Mononuclear cell (primary cell): Measurements from ENCODE around the gene CAMK2G. TPM values are rescaled to one million over a fixed set of nuclear protein-coding genes. Genes with fewer than 3 reads are reported as not detected.
A peak's percentile ranks its signal among the peaks of the same experiment; 100 is the strongest.
"Not testable (repeated sequence)": the region's sequence is repeated elsewhere in the genome, so short reads cannot be mapped to it uniquely, and the experiment has no call there.

Source experiments
- H3K27me3 ChIP-seq: 2 replicates; pipeline ENCODE4 v1.6.0; 2011; ENCODE audit warnings: low read length, control low read depth; ENCODE audit not compliant: insufficient read depth
- H3K4me1 ChIP-seq: 2 replicates; pipeline ENCODE4 v1.5.1; 2011; ENCODE audit warnings: mild to moderate bottlenecking, low read length, control low read depth; ENCODE audit not compliant: insufficient read depth
- H3K4me3 ChIP-seq: 2 replicates; pipeline ENCODE4 v1.5.1; 2011; ENCODE audit warnings: mild to moderate bottlenecking, low read length, moderate library complexity
- H3K9me3 ChIP-seq: 2 replicates; pipeline ENCODE4 v1.5.1; 2011; ENCODE audit warnings: low read depth, mild to moderate bottlenecking, control low read depth, low read length
- total RNA-seq: library from RNA; depleted of rRNA; stranded (reverse); fragments of >200 nt; gene quantifications from one replicate; pipeline ENCODE4 v1.2.3, GENCODE V29; 2012

The CAMK2G gene
- total RNA-seq, 1 donor, result 25.9 TPM

DNA sequence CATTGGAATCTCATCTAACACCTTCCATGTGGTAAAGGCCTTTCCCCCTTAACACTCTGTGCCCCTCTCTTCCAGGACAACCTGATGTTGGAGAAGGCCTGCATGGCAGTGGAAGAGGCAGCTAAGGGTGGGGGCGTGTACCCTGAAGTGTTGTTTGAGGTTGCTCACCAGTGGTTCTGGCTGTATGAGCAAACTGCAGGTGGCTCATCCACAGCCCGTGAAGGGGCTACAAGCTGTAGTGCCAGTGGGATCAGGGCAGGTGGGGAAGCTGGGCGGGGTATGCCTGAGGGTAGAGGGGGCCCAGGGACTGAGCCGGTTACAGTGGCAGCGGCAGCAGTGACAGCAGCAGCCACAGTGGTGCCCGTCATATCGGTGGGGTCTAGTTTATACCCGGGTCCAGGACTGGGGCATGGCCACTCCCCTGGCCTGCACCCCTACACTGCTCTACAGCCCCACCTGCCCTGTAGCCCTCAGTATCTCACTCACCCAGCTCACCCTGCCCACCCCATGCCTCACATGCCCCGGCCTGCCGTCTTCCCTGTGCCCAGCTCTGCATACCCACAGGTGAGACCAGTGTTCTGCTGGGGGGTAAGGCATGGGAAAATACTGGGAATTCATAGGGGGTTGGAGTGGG is 75.3 kb downstream of the CAMK2G start:
- Histone ChIP-seq H3K4me1 (no peaks in the 10 kb centered on the region), H3K9me3 (no peaks in the 10 kb centered on the region), H3K4me3 (no peak overlapping the region), H3K27me3 (no peaks in the 10 kb centered on the region)

DNA sequence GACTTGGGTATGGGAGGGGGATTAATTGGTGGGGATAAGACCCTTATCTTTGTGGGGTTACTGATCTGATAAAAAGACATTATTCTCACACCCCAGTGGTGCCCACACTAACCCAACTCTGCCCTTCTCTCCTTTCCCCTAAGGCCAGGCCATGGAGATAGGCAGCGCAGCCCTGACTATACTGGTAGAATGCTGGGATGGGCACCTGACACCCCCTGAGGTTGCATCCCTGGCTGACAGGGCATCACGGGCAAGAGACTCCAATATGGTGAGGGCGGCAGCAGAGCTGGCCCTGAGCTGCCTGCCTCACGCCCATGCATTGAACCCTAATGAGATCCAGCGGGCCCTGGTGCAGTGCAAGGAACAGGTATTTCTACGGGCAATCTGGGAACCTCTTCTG is 76.3 kb downstream of the CAMK2G start:
- Histone ChIP-seq H3K9me3 (no peaks in the 10 kb centered on the region), H3K27me3 (no peaks in the 10 kb centered on the region), H3K4me3 (no peak overlapping the region), H3K4me1 (no peaks in the 10 kb centered on the region)

DNA sequence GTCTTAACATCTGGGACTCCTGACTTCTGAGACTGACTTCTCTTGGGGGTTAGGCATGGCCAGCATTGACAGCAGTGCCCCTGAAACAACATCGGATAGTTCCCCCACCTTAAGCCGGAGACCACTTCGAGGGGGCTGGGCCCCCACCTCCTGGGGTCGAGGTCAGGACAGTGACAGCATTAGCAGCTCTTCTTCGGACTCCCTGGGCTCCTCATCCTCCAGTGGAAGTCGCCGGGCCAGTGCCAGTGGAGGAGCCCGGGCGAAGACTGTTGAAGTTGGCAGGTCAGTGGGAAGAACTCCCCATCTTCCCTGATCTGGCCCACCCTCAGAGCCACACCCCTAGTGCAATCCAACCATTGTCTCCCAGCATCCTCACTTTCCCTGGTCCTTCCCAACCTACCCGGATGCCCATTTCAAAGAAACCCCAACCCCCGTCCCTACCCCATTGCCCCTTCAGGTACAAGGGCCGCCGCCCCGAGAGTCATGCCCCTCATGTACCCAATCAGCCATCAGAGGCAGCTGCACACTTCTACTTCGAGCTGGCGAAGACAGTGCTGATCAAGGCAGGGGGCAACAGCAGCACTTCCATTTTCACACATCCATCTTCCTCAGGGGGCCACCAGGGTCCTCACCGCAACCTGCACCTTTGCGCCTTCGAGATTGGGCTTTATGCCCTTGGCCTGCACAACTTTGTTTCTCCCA is 76.9 kb downstream of the CAMK2G start:
- Histone ChIP-seq H3K9me3 (no peaks in the 10 kb centered on the region), H3K4me1 (no peaks in the 10 kb centered on the region), H3K27me3 (no peaks in the 10 kb centered on the region), H3K4me3 (no peak overlapping the region)

DNA sequence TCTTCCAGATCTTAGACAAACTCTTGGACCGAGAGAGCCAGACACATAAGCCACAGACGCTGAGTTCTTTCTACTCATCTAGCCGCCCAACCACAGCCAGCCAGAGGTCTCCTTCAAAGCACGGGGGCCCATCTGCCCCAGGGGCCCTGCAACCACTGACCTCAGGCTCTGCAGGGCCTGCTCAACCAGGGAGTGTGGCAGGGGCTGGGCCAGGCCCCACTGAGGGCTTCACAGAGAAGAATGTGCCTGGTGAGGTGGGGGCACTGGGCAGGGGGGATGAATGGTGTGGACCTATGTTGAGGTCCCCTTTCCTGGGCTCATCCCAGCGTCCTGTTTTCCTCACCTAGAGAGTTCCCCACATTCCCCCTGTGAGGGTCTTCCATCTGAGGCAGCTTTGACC is 77.6 kb downstream of the CAMK2G start:
- Histone ChIP-seq H3K27me3 (no peaks in the 10 kb centered on the region), H3K9me3 (no peaks in the 10 kb centered on the region), H3K4me3 (no peak overlapping the region), H3K4me1 (no peaks in the 10 kb centered on the region)

DNA sequence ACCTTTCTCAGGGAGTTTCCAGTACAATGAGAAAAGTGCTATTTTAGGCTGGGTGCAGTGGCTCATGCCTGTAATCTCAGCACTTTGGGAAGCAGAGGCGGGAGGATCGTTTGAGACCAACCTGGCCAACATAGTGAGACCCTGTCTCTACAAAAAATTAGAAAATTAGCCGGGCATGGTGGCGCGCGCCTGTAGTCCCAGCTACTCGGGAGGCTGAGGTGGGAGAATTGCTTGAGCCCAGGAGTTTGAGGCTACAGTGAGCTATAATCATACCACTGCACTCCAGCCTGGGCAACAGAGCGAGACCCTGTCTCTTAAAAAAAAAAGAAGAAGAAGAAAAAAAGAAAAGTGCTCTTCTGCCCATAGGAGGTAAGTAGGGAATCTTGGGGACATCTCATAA is 78.3 kb downstream of the CAMK2G start:
- H3K9me3 ChIP-seq, H3K4me1 ChIP-seq, H3K4me3 ChIP-seq, H3K27me3 ChIP-seq: not testable (repeated sequence)

DNA sequence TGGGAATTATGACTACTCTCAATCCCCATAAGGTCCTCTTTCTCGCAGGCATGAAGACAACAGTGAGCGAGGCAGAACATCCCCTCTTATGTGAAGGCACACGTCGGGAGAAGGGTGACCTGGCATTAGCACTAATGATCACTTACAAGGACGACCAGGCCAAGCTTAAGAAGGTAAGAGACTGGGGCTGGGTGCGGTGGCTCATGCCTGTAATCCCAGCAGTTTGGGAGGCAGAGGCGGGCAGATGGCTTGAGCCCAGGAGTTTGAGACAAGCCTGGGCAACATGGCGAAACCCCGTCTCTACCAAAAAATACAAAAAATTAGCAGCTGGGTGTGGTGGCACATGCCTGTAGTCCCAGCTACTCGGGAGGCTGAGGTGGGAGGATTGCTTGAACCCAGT is 78.9 kb downstream of the CAMK2G start:
- not testable (repeated sequence) for H3K4me1 ChIP-seq, H3K4me3 ChIP-seq, H3K9me3 ChIP-seq, H3K27me3 ChIP-seq

DNA sequence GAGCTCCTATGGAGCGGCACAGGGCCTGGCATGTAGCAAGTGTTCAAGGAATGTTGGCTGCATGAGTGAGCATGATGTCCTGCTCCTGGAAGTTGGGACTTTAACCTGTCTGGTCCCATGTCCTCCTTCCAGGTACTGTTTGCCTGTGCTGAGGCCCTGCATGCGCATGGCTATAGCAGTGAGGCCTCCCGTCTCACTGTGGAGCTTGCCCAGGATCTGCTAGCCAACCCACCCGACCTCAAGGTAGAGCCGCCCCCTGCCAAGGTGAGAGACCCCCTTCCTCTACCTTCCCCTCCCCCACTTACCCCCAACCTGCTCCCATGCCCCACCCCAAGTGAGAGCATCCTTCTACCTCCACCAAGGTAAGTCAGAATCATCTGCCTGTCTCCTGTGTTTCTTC is 80.9 kb downstream of the CAMK2G start:
- H3K4me1 ChIP-seq, result no peaks in the 10 kb centered on the region
- H3K4me3 ChIP-seq, result no peak overlapping the region
- H3K9me3 ChIP-seq, result no peaks in the 10 kb centered on the region
- H3K27me3 ChIP-seq, result no peaks in the 10 kb centered on the region

DNA sequence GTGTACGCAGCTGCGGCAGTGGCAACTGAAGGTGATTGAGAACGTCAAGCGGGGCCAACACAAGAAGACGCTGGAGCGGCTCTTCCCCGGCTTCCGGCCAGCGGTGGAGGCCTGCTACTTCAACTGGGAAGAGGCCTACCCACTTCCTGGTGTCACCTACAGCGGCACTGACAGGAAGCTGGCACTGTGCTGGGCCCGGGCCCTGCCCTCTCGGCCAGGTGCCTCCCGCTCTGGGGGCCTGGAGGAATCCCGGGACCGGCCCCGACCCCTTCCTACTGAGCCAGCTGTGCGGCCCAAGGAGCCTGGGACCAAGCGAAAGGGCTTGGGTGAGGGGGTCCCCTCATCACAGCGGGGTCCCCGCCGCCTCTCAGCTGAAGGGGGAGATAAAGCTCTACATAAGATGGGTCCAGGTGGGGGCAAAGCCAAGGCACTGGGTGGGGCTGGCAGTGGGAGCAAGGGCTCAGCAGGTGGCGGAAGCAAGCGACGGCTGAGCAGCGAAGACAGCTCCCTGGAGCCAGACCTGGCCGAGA is 82.4 kb downstream of the CAMK2G start:
- H3K4me1 ChIP-seq, result peaks cover 8% of the 10 kb centered on the region
- H3K4me3 ChIP-seq, result no peak overlapping the region
- H3K27me3 ChIP-seq, result no peaks in the 10 kb centered on the region
- H3K9me3 ChIP-seq, result no peaks in the 10 kb centered on the region

DNA sequence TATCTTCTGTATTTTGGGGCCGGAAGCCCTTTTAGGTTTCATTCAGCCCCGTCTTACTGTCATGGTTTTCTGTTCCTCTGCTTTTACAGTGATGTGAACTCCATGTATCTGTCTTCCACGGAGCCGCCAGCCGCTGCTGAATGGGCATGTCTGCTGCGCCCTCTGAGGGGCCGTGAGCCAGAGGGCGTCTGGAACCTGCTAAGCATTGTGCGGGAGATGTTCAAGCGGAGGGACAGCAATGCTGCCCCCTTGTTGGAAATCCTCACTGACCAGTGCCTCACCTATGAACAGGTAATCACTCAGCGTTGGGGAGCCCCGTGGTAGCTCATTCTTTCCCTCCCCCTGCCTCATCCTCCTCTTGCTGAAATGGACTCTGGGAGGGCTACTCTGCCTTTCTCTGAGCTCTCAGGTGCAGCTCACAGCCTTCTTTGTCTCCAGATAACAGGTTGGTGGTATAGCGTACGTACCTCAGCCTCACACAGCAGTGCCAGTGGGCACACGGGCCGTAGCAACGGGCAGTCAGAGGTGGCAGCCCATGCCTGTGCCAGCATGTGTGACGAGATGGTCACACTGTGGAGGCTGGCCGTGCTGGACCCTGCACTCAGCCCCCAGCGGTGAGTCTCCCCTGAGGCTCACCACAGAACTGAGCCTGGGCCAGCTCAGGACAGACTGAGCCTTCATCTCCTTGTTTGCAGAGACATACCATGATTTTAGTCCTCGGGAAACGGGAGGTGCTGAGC is 83.3 kb downstream of the CAMK2G start:
- peaks cover 17% of the 10 kb centered on the region for H3K4me1 ChIP-seq

DNA sequence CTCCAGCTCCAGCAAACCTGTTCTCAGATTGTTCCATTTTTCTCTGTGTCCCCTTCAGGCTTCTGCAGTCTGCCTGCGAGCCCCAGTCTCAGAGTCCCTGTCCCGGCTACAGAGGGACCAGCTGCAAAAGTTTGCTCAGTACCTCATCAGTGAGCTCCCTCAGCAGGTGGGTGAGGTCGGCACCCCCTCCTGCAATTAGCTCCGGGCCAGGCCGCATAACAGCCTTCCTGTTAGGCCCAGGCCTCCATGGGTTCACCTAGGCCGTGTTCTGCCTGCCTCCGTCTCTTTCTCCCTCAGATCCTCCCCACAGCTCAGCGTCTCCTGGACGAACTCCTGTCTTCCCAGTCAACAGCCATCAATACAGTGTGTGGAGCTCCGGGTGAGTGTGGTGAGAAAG is 84.7 kb downstream of the CAMK2G start:
- peaks cover 22% of the 10 kb centered on the region for H3K4me1 ChIP-seq
- H3K4me3 ChIP-seq, result no peak overlapping the region
- no peaks in the 10 kb centered on the region for H3K9me3 ChIP-seq
- H3K27me3 ChIP-seq, result no peaks in the 10 kb centered on the region

More for the DNA sequence above, 83.3 kb downstream of the CAMK2G start:
- H3K27me3 ChIP-seq, result no peaks in the 10 kb centered on the region
- no peak overlapping the region for H3K4me3 ChIP-seq
- no peaks in the 10 kb centered on the region for H3K9me3 ChIP-seq

DNA sequence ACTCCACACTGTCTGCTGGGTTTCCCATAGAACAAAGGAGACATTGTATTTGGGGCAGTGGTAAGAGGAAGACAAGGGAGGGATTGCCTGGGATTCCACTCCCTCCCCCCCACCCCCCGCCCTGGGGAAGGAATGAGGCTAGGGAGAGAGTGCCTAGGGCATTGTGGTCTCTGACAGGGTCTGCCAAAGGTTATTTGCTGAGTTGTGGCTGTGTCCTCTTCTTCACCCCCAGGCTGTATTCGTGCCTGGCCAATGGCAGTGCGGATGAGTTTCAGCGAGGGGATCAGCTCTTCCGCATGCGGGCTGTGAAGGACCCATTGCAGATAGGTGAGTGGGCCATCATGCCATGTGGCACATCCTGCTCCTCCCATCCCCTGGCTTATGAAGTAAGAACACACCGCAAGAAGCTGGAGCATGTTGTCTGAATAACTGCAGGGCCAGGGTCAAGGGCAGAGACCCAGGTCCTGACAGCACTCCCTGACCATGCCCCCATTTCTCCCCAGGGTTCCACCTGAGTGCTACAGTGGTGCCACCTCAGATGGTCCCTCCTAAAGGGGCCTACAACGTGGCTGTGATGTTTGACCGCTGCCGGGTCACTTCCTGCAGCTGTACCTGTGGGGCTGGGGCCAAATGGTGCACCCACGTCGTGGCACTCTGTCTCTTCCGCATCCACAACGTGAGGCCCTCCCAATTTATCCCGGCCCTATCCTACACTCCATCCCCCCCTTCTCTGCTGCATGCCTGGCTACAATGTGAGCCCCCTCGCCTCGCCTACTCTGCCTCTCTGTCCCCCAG is 85.3 kb downstream of the CAMK2G start:
- Histone ChIP-seq H3K9me3 (no peaks in the 10 kb centered on the region), H3K4me3 (no peak overlapping the region)

DNA sequence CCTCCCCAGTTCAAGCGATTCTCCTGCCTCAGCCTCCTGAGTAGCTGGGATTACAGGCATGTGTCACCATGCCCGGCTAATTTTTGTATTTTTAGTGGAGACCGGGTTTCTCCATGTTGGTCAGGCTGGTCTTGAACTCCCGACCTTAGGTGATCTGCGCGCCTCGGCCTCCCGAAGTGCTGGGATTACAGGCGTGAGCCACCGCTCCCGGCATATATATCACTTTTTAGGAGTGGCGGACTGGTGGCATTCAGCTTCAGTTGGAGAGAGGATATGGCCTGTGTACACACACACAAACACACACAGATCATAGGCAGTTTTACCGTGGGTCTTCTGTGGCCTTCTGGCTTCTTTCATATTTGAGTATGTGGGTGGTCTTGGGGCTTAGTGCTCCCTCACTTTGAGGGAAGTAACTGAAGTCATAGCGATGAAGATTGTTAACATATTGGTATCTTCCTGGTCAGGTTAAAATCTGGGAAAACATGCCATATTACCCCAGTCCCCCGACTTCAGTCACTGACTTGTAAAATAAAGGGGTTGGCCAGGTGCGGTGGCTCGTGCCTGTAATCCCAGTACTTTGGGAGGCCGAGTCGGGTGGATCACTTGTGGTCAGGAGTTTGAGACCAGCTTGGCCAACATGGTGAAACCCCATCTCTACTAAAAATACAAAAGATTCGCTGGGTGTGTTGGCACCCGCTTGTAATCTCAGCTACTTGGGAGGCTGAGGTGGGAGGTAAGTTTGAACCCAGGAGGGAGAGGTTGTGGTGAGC is 87.1 kb downstream of the CAMK2G start:
- H3K4me1 ChIP-seq, result peaks cover 45% of the 10 kb centered on the region
- H3K4me3 ChIP-seq, H3K9me3 ChIP-seq, H3K27me3 ChIP-seq: not testable (repeated sequence)

More for the DNA sequence above, 85.3 kb downstream of the CAMK2G start:
- peaks cover 27% of the 10 kb centered on the region for H3K4me1 ChIP-seq
- H3K27me3 ChIP-seq, result no peaks in the 10 kb centered on the region

DNA sequence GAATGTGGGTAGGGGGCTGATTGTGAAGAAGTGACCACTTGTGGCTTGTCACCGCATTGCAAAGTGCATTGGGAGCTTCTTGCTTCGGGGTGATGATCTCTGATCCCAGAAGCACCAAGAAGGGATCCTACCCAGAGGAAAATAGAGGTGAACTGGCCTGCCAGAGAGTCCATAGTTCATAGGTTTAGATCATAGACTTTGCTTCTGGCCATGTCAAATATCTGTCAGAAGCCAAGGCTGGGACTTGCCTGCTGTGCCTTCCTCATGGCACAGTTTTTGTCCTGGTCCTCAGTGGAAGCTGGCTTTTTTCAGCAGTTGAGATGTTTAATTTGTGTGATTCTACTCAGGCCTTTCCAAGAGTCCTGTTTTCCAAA is 87.9 kb downstream of the CAMK2G start:
- Histone ChIP-seq H3K27me3 (no peaks in the 10 kb centered on the region), H3K9me3 (no peaks in the 10 kb centered on the region), H3K4me1 (peaks cover 45% of the 10 kb centered on the region), H3K4me3 (peak overlapping the region; percentile 82)

DNA sequence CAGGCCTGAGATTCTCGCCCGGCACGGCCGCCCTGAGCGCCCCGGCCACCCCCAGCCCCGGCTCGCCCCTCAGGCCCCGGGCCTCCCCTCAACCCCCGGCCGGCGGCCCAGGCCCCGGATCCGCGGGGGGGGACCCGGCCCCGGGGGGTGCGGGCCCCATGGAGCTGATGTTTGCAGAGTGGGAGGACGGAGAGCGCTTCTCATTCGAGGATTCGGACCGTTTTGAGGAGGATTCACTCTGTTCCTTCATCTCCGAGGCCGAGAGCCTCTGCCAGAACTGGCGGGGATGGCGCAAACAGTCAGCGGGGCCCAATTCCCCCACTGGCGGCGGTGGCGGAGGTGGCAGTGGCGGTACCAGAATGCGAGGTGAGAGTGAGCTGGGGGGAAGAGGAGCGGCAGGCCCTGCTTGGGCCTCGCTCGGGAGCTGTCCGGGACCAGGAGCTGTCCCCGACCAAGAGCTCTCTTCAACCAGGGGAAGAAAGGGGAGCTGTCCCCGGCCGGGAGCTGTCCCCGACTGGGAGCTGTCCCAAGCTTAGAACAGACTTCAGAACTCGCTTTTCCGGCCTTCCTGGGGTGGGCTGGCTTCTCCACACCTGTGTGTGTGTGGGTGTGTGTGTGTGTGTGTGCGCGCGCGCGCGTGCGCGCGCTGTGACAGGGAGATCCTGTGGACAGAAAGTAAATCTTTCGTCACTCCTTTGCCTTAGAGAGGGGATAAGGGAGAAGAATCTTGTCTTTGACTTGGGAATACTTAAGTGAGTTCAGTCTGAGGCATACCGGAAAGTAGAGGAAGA is 88.4 kb downstream of the CAMK2G start:
- peaks cover 51% of the 10 kb centered on the region for H3K4me1 ChIP-seq
- H3K9me3 ChIP-seq, result no peaks in the 10 kb centered on the region
- H3K27me3 ChIP-seq, result no peaks in the 10 kb centered on the region
- peak overlapping the region; percentile 82 for H3K4me3 ChIP-seq
